Activated naive CD4-positive, alpha-beta T cell treated with Interleukin-2 at 50 U/mL for 16 hours (primary cell): Measurements from ENCODE around the gene CTDSPL.

Experiments
- DNase-seq: peaks from one replicate; pipeline ENCODE4 v3.0.0-alpha.2; 2020

The CTDSPL gene

DNA sequence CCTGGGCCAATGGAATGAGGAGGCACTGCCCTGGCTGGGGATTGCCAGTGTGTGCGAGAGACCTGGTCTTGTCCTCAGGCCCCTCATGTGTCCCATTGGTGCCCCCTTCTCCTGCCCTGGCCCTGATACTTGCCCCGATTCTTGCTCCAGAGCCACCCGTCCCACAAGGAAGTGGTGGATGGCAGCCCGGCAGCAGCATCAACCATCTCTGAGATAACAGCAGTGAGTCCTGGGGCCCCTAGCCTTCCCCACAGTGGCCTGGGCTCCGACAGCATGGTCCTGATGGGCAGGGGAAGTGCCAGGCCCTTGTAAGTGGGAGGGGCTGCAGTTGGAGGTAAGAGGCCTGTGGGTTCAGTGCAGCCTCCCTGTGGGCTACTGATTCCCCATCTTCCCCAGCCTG lies 144.4 kb downstream of the CTDSPL start:
- DNase-seq: no peak

DNA sequence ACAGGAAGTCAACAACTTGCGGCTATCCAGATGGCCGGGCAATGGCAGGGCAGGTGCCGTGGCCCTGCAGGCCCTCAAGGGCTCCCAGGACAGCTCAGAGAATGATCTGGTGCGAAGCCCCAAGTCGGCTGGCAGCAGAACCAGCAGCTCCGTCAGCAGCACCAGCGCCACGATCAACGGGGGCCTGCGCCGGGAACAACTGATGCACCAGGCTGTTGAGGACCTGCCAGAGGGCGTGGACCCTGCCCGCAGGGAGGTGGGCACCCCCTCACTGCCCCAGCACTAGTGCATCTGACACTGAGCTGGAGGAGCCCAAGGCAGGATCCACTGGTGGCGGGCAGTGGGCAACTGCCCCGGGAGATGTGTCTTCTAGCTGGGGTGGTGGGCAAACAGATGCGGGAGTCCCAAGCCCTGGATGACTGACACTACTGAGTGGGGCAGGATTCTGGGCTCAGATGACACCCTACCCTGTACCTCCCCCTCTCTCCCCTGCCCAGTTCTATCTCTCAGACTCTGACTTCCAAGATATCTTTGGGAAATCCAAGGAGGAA lies 144.8 kb downstream of the CTDSPL start:
- DNase-seq: no peak

DNA sequence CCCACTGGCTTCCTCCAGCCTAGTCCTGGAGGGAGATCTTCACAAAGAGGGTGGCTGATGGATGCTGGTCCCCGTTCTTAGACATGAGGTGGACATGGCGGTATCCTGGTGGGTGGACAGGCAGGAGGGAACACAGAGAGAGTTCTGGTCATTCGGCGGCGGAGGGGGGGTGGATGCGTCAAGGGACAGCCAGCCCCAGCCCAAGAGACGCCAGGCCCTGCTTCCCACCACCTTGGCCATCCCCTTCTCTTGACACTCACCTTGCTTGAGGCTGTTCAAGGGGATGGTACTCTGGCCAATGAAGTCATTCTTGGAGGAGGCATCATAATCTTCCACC lies 146.0 kb downstream of the CTDSPL start:
- DNase-seq: no peak

DNA sequence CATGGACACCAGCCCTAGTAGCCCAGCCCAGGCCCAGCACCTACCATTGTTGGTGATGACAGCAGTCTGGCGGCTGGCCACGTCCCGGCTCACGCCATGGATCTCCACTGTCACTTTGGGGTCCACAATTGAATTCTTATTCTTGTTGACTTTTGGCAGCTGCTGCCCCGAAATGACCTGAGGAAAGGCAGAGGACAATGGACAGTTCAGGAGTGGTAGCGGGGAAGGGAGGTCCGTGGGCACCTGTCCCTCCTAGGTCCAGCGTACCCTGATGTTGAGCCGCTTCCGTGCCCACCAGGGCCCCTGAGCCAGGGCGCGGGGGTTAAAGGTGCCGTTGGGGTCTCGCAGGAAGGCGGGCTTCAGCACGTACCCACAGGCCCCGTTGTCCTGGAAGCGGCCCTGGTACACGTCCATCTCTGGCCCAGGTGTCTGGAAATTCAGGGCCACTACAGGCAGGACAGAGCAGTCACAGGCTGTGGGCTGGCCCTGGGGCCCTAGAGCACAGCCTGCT lies 146.6 kb downstream of the CTDSPL start:
- no peak for DNase-seq

DNA sequence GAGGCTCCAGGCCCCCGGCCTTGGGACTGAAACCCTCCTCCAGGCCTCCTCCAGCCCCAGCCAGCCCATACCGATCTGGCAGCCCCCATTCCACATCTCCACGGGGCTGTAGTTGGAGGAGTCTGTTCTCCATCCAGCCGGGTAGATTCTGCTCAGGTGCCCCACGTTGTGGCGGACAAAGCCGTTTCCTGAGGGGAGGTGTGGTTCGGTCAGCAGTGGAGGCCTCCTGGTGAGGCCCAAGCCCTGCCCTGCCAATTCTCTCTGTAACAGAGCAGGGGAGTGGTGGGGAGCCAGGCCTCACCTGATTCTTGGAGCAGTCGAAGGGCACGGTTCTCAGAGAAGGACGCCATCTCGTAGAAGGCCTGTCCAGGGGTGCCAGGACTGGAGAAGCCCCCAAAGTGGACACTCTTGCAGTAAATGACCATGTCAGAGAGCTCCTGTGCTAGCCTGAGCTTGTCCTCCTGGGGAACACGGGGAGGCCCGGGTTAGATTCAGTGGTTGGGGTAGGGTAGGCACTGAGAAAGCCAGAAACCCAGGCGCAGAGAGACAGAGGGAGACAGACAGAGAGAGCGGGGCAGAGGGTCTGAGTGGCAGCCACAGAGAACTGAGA lies 147.4 kb downstream of the CTDSPL start:
- DNase-seq: no peak

DNA sequence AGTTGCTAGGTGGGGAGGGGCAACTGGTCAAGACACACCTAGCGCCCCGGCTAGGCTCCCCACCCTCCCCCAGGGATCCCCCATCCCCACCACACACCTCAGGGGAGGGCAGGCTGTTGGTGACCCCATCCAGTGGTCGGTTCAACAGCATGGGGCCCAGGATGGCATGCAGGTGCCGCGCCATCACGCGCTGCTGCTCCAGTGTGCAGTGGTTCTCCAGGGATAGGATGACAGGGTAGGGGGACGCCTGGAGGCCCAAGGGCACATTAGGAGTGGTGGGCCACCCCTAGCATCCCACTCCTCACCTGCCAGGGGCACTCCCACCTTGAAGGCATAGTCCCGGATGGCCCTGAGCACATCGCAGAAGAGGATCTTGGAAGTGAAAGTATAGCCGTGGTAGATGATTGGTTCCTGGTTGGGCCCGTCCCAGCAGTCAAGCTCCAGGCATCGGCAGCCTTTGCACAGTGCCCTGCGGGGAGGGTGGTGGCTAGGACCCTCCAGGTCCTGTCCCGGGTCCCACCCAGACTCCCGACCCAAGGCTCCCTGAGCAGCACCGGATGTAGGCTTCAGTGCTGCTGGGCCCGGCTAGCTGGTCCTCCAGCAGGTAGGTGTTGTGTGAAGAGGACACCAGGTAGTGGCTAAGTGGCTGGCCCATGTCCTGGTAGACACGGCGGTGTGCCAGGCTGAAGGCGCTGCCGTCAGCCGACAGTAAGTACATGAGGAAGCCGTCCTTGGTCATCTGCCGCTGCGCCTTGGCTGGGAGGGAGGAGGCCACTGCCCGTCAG lies 148.3 kb downstream of the CTDSPL start:
- DNase-seq: no peak

DNA sequence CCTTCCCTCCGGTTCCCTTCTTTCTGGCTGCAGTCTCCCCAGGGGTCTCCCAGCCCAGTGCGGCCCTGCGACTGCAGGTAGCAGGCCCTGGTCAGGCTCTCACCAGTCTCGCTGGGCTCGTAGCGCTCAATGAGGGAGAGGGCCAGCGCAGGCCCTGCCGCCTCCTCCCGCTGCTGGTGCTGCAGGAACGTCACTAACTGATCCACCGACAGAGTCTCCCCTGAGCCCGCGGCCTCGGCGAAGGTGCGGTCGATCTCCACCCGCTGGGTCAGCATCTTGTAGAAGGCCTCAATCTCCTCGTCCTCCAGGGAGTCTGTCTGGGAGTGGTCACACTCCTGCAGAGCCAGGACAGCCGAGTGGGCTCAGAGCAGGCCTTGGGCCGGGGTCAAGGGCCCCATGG lies 149.4 kb downstream of the CTDSPL start:
- no peak for DNase-seq

DNA sequence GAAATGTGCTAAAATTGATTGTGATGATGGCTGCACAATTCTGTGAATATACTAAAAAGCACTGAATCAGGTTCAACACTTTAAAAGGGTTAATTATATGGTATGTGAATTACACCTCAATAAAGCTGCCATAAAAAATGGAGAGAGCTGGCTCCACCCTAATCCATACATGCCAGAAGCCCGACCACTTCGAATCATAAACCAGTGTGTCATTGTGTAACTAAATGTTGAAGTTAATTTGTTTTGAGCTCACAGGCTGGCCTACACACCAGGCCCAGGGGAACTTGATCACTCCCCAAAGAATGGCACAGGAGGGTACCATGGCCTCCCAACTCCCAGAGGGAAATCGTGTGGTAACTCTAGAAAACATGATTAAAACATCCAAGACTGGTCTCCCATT lies 153.8 kb downstream of the CTDSPL start:
- no peak for DNase-seq

DNA sequence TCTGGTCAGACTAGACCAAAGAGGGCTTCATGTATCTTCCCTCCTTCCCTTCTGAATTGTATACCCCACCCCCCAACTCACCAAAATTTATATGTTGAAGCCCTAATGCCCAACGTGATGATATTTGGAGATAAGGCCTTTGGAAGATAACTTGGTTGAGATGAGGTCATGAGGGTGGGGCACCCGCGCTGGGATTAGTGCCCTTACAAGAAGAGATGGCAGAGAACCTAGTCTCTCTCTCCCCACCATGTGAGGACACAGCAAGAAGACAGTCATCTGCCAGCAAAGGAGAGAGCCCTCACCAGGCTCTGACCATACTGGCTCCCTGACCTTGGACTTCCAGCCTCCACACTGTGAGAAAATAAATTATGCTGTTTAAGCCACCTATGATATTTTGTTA lies 154.3 kb downstream of the CTDSPL start:
- DNase-seq: no peak

DNA sequence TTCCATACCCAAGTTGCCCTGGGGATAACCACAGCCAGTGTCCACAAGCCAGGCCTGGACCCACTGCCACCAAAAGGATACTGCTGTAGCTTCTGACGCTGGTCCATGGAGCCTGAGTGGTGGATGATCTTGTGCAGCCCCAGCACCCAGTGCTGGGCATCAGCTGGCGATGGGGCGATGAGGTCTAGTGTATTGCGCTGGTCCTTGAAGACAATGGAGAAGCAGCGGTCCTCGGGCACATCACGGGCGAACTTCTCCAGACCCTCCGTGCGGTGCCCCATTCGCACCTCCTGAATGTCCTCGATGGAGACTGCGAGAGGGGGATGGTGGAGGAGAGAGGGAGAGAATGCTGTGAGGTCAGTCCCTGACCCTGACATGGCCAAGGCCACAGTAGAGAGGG lies 154.7 kb downstream of the CTDSPL start:
- no peak for DNase-seq

DNA sequence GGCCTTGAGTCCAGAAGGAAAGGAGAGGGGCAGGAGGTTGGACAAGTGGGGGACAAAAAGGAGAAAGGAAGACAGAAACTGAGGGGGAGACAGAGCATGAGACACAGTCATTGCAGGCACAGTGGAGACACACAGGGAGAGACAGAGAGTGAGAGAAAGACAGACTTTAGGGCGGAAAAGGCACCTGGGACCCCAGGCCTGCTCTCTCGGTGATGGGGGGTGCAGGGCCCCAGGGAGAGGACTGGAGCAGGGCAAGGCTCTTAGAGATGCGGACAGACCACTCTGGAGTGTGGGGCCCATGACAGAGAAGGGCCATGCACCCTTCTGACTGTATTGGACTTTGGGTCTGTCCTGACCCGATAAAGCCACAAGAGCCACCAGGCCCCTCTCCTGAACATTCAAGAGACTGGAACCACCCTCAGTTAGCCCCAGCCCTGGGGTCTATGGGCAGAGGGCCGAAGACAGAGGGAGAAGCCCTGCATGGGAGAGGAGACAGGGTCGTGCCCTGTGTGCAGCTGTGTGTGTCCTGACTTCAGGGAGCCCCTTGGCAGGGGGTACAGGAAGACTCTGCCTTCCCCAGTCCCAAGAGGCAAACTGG lies 155.3 kb downstream of the CTDSPL start:
- DNase-seq: no peak

DNA sequence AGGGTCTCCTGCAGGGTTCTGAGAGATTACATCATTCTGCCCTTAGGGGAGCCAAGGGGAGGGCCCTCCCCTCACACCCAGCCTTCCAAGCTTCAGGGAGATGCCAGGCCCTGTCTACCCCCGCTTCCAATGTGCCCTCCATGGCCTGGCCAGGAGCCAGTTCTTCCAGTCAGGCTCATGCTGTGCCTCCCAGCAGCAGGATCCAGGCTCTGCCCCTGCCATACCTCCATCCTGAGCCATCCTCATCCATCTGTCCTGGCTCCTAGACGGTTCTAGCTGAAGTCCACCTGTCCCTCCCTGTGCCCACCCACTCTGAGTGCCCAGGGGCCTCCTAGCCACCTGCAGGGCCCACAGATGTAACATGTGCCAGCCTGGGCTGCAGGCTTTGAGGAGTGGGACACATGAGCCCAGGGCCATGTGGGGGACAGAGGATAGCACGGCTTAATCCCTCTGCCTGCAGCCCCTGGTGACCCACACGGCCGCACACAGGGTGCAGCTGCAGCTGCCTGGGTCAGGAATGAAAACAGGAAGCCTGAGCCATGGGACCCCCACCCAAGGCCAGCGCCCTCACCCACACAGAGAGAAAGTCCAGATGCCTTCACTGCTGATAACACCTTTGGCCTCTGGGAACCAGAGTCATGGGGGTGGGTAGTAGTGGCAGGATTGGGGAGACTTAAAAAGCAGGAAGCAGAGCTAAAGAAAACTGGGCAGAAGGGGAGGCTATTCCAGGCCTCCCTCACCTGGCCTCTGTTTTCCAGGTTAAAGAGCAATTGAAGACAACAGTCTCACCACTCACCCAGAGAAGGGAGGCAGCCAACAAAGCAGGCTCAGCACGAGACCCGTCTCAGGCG lies 156.0 kb downstream of the CTDSPL start:
- no peak for DNase-seq

DNA sequence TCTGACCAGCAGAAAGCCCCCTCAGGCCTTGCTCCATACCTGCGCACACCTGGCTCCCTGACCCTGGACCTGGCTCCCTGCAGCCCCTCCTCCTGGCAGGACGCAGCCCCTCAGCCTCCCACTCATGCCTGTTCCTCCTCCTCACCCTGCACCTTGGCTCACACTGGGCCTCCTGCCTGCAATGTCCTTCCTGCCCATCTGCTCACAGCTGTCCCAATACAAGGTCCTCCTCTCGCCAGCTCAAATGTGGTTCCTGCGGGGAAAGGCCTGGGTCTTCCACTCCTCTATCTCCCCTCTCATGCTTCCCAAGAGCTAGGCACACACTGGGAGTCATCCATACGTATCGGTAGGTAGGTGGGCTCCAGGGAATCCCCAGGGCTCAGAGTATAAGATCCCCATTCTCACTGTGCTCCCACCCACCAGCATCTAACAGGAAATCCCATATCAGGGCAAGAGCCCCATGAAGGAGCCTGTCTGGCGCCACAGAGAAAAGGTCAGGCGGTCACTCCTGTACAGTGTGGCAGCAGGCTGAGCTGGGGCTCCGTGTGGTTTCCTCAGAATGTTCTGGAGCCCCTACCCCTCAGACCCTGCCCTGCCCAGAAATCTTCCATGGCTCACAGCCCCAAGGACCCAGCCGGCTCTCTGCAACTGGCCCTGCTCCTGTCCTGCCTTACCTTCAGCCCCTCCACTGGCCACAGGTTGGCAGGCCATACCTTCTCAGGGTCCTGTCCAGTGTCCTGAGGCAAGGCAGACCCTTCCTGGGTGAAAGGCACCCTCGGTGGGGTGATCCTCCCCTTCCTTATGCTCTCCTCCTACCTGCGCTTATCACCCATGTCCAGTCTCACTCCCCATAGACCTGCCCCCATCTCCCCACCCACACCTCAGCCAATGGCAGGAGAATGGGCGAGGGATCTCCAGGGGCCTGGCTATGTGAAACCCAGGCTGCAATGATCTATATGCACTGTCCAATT lies 156.9 kb downstream of the CTDSPL start:
- DNase-seq: no peak

DNA sequence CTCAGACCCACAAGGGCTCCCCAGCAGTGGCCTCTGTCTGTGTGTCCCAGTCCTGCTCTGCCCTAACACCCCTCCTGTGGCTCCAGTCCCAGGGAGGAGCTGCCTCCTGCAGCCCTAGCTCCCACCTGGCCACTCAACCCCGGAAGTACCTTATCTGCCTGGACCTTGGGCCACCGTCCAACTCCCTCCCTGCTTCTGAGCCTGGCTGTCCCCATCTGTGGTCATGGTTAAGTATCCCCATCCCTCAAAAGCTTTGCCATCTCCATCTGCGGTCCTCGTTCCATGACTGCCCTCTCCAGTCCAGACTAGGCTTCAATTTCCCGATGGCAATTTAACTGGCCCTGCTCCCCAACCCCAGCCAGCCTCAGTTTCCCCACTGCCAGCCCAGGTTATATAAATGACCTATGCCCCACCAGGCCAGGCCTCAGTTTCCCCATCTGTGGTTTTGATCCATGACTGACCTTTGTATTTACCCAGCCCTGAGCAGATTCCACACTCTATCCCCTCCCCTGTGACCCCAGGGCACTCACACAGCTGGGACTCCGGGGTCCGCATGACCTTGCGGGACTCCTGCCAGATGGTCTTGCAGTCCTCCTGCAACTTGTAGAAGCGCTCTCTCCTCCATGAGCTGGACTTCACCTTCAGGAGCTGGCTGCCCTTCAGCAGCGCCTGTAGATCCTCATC lies 158.1 kb downstream of the CTDSPL start:
- DNase-seq: no peak

DNA sequence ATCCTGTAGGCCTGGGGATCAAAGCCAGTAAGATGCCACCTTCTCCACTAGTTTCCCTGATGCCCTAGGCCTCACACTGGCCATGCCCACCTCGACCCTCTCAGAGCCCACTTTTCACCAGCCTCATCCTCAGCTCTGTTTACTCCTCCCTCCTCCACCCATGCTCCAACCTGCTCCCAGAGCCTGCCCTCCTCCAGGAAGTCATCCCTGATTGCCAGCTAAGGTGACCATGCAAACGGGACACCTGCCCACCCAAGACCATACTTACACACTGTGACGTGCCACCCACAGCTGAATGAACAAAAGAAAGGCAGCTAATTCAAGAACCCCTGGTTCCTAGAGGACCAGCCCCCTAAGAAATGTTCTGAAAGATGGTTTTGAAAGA lies 158.7 kb downstream of the CTDSPL start:
- no peak for DNase-seq

DNA sequence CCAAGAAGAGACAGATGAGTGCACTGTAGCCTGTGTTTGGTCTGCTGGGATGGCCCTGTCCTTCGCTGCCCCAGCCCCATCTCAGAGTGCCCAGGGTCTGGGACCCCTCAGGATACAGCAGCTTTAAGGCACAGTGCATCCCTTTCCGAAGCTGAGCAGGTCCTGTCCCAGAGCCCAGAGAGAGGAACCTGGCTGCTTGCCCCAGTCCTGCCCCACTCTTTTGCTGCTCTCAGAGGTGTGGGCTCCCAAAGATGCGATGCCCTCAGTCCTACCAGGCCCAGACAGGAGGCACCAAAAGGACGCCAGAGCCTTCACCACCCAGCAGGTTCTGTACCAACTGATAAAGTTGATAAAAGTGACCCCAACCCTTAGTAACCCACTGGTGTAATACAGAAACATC lies 159.5 kb downstream of the CTDSPL start:
- DNase-seq: no peak

DNA sequence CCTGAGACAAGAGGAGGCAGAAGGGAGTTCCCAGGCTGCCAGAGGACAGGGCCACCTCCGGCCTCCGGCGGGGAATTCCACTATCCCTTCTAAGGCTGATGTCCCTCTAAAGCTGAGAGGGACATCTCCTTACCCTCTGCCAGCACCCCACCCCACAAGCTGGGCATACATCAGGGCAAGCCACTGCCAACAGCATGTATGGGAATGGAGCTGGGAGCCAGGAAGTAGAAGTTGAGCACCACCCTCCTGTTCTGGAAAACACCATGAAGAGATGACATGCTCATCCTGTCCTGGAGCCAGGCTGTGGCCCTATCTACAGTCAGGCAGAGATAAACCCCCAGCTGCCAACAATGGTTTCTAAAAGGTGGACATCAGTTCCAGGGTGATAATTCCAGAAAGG lies 160.6 kb downstream of the CTDSPL start:
- no peak for DNase-seq

DNA sequence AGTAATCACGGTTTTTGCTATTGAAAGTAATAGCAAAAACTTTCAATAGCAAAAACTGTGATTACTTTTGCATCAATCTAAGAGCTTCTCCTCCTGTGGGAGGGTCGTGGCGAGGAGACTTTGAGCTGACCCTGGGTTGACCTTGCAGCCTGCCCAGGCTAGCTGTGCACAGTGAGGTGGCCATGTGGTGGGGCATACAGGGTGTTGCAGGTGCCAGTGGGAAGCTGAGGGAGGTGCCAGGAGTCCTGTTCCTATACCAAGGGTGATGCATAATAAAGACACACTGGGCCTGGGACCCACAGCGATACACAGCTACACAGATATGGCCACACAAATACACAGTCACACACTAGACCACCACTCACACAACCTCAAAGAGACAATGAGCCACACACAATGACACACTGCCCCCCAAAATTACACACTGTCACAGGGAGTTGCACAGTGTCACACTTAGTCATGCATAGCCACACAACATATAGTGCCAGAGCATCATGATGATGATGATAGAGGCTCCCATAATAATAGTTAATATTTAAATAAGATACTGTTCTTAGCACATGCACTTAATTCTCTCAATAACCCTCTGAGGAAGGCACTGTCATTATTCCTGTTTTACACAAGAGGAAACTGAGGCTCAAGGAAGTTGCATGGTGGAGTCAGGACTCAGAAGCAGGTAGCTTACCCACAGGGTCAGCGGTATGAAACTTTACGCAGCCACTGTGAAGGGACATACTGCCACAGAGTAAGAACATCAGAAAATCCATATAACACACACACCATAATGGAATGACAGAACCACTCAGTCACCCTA lies 161.4 kb downstream of the CTDSPL start:
- no peak for DNase-seq

DNA sequence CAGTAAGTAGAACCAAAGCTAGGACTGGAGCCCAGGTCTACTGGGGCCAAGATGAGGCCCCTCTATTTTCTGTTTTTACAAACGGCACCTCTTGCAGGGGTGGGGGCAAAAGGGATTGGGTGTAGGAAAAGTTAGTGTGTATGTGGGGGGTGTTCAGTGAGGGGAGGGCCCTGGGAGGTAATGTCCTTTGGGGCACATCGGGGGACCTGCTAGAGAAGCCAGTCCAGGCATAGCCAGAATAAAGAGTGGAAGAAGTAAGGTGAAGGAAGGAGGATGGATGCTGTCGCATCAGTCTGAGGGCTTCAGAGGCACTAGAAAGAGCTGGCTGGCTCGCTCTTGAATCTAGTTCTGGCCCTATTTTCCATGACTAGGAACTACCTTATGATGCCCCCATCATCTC lies 165.2 kb downstream of the CTDSPL start:
- no peak for DNase-seq
